ENCODE data around the gene SMKR1.

- TF ChIP-seq ZNF274 (IDR thresholded peaks at IDR 0.05; ENCODE audit: low read depth, low read length) (no peak), SUZ12 (IDR thresholded peaks at IDR 0.05; ENCODE audit: extremely low read depth, insufficient read depth, insufficient read length) (no peak)
These were observed 39.9 kb upstream of the SMKR1 start for GRCh38 chr7:129462420-129462819.
